ENCODE results near the gene F2.

GRCh38 chr11:46673713-46674462 lies 45.1 kb upstream of the F2 start:
- TF ChIP-seq CTCF (IDR thresholded peaks at IDR 0.05; ENCODE audit: insufficient read depth, low read length) (no peak), POLR2AphosphoS5 (IDR thresholded peaks at IDR 0.05; ENCODE audit: low read depth) (no peak; the same call in 1 of the 2 replicates)
